ENCODE measurements around the gene DIS3L.
A peak's percentile ranks its signal among the peaks of the same experiment; 100 is the strongest.
"Not testable (repeated sequence)": the region's sequence is repeated elsewhere in the genome, so short reads cannot be mapped to it uniquely, and the experiment has no call there.

DIS3L gene

GRCh38 chr15:66293419-66294156 lies at the start of gene DIS3L:
Gene DIS3L (plus strand): TSS chr15:66293568. CDS start chr15:66293597, 29 bp downstream.
- DNase-seq: no peak

- not testable (repeated sequence) for DNase-seq
Observed at GRCh38 chr15:66245832-66246231, 47.5 kb upstream of the DIS3L start.

- no peak for DNase-seq
Observed at GRCh38 chr15:66246937-66247336, 46.4 kb upstream of the DIS3L start.

GRCh38 chr15:66249605-66250174 lies 43.7 kb upstream of the DIS3L start:
- no peak for DNase-seq

- no peak for DNase-seq
Observed at GRCh38 chr15:66251065-66251789, 42.1 kb upstream of the DIS3L start.

GRCh38 chr15:66251790-66252684 lies 41.3 kb upstream of the DIS3L start:
- no peak for DNase-seq

GRCh38 chr15:66252685-66253417 lies 40.5 kb upstream of the DIS3L start:
- no peak for DNase-seq

GRCh38 chr15:66253418-66254088 lies 39.8 kb upstream of the DIS3L start, which contains the start of gene MEGF11:
Gene MEGF11 (minus strand): TSS chr15:66253750. CDS start chr15:66128403, 125,347 bp downstream.
- DNase-seq: no peak

- no peak for DNase-seq
Observed at GRCh38 chr15:66254089-66254950, 39.0 kb upstream of the DIS3L start.

- DNase-seq: no peak
Observed at GRCh38 chr15:66254951-66255676, 38.3 kb upstream of the DIS3L start.

GRCh38 chr15:66256692-66257091 lies 36.7 kb upstream of the DIS3L start:
- DNase-seq: no peak

GRCh38 chr15:66261056-66261455 lies 32.3 kb upstream of the DIS3L start:
- no peak for DNase-seq

GRCh38 chr15:66262837-66263236 lies 30.5 kb upstream of the DIS3L start:
- not testable (repeated sequence) for DNase-seq

- no peak for DNase-seq
Observed at GRCh38 chr15:66264859-66265513, 28.4 kb upstream of the DIS3L start.

GRCh38 chr15:66269326-66270090 lies 23.9 kb upstream of the DIS3L start:
- DNase-seq: peak; percentile 86

GRCh38 chr15:66270932-66271331 lies 22.4 kb upstream of the DIS3L start:
- no peak for DNase-seq

- no peak for DNase-seq
Observed at GRCh38 chr15:66275352-66275751, 18.0 kb upstream of the DIS3L start.

- no peak for DNase-seq
Observed at GRCh38 chr15:66276546-66276945, 16.8 kb upstream of the DIS3L start.

Data from SIG-M5 (cell line).